ENCODE measurements around the gene ARSA.
A peak's percentile ranks its signal among the peaks of the same experiment; 100 is the strongest.
"Not testable (repeated sequence)": the region's sequence is repeated elsewhere in the genome, so short reads cannot be mapped to it uniquely, and the experiment has no call there.

The ARSA gene

DNA sequence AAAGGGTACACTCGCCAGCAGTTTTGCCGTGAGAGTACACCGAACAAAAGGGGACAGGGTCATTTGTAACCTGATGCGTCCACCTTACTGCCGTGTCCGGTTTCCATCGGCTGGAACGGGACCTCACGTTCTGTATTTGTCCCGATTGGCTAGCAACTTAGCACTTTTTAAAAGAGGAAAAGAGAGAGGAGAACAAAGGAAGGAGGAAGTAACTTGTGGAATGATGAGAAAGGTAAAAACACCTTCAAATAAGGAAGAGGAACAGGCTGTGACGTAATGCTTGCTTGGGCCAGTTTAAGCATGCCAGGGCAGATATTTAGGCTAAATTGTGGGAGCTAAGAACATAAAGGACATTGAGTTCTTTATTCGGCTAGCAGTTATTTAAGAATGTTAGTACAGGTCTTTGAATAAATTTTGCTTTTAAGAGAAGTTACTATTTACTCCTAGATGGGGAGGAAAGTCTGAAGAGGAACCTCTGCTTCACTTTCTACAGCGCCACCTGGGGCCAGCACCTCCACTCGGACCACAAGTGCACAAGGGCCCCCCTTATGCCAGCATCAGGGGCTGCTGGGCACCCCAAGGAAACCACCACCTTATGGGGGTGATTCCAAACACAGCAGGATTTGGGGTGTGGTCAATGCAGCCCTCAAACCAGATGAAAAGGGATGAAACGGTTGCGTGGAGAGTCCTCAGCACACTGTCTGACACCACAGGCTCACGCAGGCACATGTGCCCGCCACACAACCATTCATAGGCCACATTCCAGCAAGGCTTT lies 5.8 kb downstream of the ARSA start:
- DNase-seq (ENCODE audit: low read depth in 2 of 2), result no peak

GRCh38 chr22:50621356-50621880 lies 6.5 kb downstream of the ARSA start:
- peak in 1 of 2 donors; percentile 30 for DNase-seq (ENCODE audit: low read depth in 2 of 2)

- DNase-seq (ENCODE audit: low read depth in 2 of 2), result peak; percentile 69 to 82
These were observed 7.2 kb downstream of the ARSA start for GRCh38 chr22:50620593-50621355.

- DNase-seq (ENCODE audit: low read depth in 2 of 2), result not testable (repeated sequence)
These were observed 13.7 kb downstream of the ARSA start for GRCh38 chr22:50614296-50614695.

DNA sequence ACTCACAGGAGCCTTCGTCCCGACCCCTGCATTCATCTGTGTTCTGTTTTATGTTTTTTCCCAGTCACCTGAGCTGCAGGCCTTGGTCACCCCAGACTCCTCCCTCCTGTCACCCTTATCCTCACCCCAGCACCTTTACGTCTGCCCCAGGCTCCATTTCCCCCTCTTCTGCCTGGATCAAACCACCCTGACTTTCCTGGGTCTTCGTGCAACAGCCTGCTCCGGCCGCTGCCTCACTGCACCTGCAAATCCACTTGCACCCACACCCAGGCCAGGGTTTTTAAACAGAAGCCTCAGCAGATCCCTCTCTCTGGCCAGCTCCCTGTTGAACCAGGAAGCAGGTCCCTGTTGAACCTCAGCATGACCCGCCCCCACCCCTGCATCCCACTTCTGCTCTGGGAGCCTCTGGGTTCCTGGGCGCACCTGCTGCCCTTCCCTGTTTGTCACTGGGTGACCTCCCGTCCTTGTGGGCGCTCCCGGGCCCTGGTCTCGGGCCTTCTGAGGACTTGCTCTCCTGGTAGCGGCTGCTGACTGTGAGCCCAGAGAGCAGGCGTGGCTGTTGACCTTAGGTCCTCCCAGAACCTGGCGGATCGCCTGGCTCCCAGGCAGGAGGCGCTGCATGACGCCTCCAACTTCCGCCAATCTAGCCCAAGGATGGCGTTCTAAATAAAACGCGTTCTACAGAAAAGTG lies 14.5 kb downstream of the ARSA start:
- DNase-seq (ENCODE audit: low read depth in 2 of 2), result no peak

DNA sequence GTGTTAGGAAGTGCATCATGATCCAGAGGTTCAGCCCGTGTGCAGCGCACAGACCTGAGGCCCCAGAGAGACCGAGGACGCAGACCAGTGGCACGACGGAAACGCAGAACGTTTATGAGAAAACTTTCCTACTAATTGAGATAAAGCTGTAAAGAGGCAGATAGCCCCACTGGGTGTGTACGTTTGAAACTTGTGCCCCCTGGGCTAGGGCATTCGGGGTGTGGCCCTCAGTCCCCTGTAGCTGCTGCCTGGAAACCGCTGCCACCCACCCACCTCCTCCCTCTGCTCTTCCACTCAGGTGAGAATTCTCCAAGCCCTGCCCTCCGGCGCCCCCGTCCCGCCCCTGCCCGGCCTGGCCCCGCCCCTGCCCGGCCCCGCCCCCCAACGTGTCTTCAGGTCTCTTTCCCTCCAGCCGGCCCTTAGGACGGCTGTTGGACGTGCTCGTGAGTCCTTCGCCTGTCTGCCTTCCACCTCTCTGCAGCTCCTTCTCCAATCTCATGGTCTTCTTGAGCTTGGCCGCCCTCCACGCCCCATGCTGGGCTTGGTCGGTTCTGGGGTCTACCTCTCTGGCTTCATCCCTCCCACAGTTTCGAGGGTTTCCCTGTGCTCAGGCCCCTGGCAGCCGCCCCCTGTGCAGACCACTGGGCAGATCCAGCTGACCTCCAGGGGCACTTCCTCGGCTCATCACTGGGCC lies 15.3 kb downstream of the ARSA start:
- DNase-seq (ENCODE audit: low read depth in 2 of 2), result no peak

- DNase-seq (ENCODE audit: low read depth in 2 of 2), result no peak
These were observed 15.8 kb downstream of the ARSA start for GRCh38 chr22:50612168-50612527.

- DNase-seq (ENCODE audit: low read depth in 2 of 2), result no peak
These were observed 16.5 kb downstream of the ARSA start for GRCh38 chr22:50611341-50612060.

DNA sequence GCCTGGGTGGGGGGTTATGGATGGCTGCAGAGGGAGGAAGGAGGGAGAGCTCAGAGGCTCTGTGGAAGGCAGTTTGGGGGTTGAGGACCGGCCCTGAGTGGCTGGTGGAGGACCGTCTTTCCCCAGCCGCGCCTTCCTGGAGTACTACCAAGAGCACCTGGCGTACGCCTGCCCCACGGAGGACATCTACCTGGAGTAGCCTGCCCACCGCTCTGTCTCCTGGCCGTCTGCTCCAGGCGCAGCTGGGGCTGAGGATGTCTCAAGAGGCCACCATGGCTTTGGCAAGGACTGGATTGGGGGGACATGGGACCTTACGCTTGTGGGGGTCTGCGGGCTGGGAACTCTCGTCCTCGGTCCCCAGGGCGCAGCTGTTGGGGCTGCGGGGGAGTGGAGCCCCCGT lies 17.4 kb downstream of the ARSA start:
- DNase-seq (ENCODE audit: low read depth in 2 of 2), result no peak

- DNase-seq (ENCODE audit: low read depth in 2 of 2), result no peak
These were observed 17.9 kb downstream of the ARSA start for GRCh38 chr22:50610041-50610451.

- no peak for DNase-seq (ENCODE audit: low read depth in 2 of 2)
These were observed 18.4 kb downstream of the ARSA start for GRCh38 chr22:50609599-50609998.

- no peak for DNase-seq (ENCODE audit: low read depth in 2 of 2)
These were observed 19.0 kb downstream of the ARSA start for GRCh38 chr22:50608996-50609395.

GRCh38 chr22:50608058-50608840 lies 19.7 kb downstream of the ARSA start:
- DNase-seq (ENCODE audit: low read depth in 2 of 2), result not testable (repeated sequence)

DNA sequence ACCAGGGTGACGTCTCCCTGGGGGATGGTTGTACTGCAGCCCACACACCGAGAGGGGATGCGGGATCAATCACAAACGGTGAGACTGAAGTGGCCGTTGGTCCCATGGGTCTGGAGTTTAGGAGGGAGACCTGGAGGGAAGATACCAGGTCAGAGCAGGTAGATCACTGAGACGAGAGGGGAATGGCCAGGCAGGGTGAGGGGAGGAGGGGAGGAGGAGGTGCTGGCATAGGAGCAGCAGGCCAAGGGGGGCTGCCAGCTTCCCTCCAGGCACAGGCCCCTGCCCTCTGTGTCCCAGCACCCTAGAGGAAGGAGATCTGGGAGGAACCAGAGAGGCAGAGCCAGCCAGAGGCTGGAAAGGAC lies 20.3 kb downstream of the ARSA start:
- DNase-seq (ENCODE audit: low read depth in 2 of 2), result no peak

GRCh38 chr22:50606946-50607658 lies 20.9 kb downstream of the ARSA start:
- no peak for DNase-seq (ENCODE audit: low read depth in 2 of 2)

DNA sequence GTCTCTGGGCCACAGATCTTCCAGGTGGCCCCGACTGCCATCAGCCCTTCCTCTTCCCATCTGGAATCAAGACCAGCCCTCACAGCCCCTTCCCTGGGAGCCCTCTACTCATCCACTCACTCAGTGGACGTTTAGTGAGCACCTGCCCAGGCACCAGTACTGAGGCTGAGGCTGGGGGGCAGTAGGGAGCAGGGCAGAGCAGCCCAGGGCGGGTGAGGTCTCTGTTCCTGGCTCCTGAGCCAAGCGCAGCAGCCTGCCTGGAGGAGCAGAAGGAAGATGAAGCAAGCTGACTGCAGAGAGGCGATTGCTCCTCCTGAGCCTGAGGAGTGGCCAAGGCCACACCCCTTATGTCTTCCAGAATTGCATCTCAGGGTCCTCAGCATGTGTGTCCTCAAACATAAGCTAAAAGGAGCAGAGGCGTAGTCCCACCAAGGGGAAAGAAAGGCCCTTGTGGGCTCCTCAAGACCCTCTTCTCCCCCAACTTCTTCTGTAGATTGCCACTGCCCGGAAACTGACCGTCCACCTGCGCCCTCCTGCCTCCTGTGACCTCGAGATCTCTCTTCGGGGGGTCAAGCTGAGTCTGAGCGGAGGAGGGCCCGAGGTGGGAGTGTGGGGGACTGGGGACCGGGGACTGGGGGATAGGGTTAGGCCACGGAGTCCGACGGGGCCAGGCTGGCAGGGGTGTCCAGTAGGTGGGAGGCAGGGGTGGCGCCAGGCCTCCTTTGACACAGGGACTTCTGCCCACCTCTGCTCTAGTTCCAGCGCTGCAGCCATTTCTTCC lies 21.6 kb downstream of the ARSA start:
- no peak for DNase-seq (ENCODE audit: low read depth in 2 of 2)

DNA sequence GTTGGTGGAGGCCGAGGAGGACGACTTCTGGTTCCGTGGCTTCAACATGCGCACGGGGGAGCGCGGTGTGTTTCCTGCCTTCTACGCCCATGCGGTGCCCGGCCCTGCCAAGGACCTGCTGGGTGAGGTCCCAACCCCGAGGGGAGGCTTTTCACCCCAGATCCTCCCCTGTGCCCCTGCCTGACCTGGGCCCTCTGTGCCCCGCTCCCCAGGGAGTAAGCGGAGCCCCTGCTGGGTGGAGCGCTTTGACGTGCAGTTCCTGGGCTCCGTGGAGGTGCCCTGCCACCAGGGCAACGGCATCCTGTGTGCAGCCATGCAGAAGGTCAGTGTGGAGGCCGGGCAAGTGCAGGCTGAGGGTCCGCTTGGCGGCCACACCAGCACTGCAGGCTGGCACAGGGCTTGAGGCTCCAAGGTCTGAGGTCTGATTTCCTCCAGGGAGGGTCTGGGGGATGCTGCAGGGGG lies 22.3 kb downstream of the ARSA start:
- no peak for DNase-seq (ENCODE audit: low read depth in 2 of 2)

GRCh38 chr22:50605002-50605612 lies 22.8 kb downstream of the ARSA start:
- no peak for DNase-seq (ENCODE audit: low read depth in 2 of 2)

All from stimulated activated CD8-positive, alpha-beta memory T cell treated with anti-CD3 and anti-CD28 coated beads, Interleukin-2, amount 100 ng/mL, for 48 hours (primary cell).